GM08714 (cell line): ENCODE results near the gene HK3.

Source experiments
- H3K4me3 ChIP-seq: fragments of 200-500 bp; sonication (Bioruptor generic); 2 replicates; pipeline ENCODE4 v1.5.1; 2014; ENCODE audit warnings: mild to moderate bottlenecking, low read length, inconsistent platforms
- ZNF274 ChIP-seq: IDR thresholded peaks from 2 replicates; pipeline ENCODE4 v1.6.1; 2012; ENCODE audit warnings: mild to moderate bottlenecking, low read depth, low read length

HK3 gene

GRCh38 chr5:176899296-176899891 is at the start of gene HK3:
TSS of gene HK3 (minus strand) at chr5:176899346. CDS start at chr5:176896159, 3,187 bp downstream.
- no peak within 1 kb of the TSS for H3K4me3 ChIP-seq
- TF ChIP-seq ZNF274: no peak

GRCh38 chr5:176948458-176948857 is 49.3 kb upstream of the HK3 start:
- no peak for TF ChIP-seq ZNF274
- no peak overlapping the region for H3K4me3 ChIP-seq

- H3K4me3 ChIP-seq: no peak overlapping the region
- TF ChIP-seq ZNF274: no peak
Observed at GRCh38 chr5:176947847-176948246, 48.7 kb upstream of the HK3 start.

- H3K4me3 ChIP-seq: no peak overlapping the region
- TF ChIP-seq ZNF274: no peak
Observed at GRCh38 chr5:176944268-176944667, 45.1 kb upstream of the HK3 start.

DNA sequence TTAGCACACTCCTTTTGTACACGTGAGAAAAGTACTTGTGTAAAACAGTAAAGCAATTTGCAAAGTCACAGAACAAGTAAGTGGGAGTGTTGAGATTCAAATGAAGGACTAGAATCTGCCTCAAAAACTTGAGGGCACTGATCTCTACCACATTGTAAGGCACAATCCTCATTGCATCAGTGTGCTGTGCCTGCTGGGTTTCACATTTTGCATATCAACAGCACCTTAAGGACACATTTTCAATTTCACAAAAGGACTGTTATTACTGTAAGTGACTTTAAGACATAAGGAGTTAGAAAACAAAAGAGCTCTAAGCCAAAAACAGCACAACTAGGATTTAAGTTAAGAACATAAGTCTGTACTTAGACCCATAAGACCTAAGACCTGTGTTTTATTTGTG is 44.7 kb upstream of the HK3 start:
- no peak overlapping the region for H3K4me3 ChIP-seq
- no peak for TF ChIP-seq ZNF274

- H3K4me3 ChIP-seq: no peak overlapping the region
- no peak for TF ChIP-seq ZNF274
Observed at GRCh38 chr5:176941951-176942350, 42.8 kb upstream of the HK3 start.

DNA sequence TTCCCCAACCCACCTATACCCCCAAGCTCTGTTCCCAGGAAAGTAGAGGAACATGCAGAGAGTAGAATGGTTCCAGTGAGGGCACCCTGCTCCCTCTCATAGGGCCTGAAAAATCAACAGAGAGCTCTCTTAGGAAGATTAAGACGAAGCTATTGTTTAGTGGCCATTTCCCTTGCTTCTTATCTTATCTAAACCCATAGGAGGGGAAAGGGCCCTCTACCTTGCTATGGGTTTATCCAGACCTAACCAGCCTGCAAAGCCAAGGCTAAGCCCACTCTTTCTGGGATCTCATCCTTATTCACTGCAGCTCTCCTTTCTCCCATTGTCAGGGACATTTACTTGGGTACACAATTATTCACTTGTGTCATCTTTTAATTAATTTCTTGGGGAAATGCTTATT is 39.3 kb upstream of the HK3 start:
- H3K4me3 ChIP-seq: no peak overlapping the region
- TF ChIP-seq ZNF274: no peak

DNA sequence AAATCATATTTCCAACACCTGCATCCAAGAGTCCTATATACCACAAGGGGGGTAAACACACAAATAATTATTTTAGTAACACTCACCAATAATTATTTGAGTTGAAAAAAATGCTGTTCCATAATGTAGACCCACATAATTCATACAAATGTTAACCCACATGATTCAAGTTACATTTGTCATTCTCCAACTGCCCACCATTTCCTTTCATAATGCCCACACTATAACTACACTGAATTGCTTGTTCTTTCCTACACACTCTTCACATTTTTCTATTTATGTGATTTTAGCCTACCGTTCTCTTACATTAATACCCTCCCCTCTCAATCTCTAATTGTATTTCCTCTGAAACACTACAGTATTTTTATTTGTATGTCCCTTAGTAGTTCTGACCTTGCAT is 35.9 kb upstream of the HK3 start:
- no peak overlapping the region for H3K4me3 ChIP-seq
- TF ChIP-seq ZNF274: no peak

GRCh38 chr5:176934309-176934930 is 35.3 kb upstream of the HK3 start:
- TF ChIP-seq ZNF274: no peak
- H3K4me3 ChIP-seq: no peak overlapping the region

DNA sequence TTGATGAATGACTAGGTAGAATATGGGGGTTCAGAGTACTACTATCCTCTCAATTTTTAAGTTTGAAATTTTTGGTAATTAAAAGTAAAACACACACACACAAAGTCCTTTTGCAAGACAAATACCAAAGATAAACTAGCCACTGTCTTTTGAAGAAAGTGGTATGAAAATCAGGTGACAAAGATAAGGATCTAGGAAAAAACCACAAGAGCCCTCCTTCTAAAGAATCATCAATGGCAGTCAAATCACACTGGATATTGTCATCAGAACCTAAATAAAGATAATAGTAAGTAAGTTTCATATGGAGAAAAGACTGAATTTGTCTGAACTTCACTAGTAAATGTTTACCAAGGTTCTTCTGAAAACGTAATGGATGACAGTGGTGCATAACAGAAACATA is 30.5 kb upstream of the HK3 start:
- no peak for TF ChIP-seq ZNF274

GRCh38 chr5:176927562-176927961 is 28.4 kb upstream of the HK3 start:
- no peak overlapping the region for H3K4me3 ChIP-seq
- TF ChIP-seq ZNF274: no peak

More for the DNA sequence above, 30.5 kb upstream of the HK3 start:
- H3K4me3 ChIP-seq: no peak overlapping the region

DNA sequence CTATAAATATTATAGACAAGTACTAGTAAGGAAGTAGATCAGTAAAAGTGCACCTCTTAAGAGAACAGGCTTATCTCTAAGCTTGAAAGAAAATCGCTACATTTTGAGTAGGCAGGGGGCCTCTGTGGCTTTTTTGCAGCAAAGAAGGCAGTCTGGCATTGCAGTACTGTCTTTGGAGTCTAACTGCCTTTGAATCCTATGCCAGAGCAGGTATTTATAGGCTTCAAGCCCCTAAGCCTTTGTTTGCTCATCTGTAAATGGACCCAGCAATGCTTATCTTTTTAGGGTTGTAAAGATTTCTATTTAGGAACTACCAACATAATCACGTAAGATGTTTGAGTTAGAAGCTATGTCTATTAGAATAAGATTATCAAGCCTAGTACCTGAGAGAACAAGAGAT is 23.7 kb upstream of the HK3 start:
- H3K4me3 ChIP-seq: no peak overlapping the region

GRCh38 chr5:176921714-176922113 is 22.6 kb upstream of the HK3 start:
- no peak for TF ChIP-seq ZNF274
- H3K4me3 ChIP-seq: no peak overlapping the region

More for the DNA sequence above, 23.7 kb upstream of the HK3 start:
- no peak for TF ChIP-seq ZNF274

GRCh38 chr5:176918613-176919012 is 19.5 kb upstream of the HK3 start:
- no peak overlapping the region for H3K4me3 ChIP-seq
- no peak for TF ChIP-seq ZNF274

GRCh38 chr5:176916337-176916736 is 17.2 kb upstream of the HK3 start:
- no peak for TF ChIP-seq ZNF274

DNA sequence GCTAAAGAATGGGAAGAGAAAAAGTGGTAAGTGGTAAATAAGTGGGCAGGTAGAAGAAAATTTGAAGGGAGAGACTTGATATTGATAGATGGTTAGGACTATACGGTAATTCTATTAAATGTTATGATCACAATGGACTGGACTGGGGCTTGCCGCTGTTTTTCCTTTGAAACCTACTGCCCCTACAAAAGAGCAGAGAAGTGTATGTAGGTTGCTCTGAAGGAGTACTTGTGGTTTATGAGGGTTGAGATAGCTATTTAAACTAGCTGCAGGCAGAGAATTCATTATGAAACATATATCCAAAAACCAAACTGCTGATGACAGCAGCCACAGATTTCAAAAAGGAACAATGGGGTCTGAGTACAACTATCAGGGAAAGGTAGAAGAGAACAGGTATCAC is 16.8 kb upstream of the HK3 start:
- no peak for TF ChIP-seq ZNF274
- H3K4me3 ChIP-seq: no peak overlapping the region

More at GRCh38 chr5:176916337-176916736, 17.2 kb upstream of the HK3 start:
- H3K4me3 ChIP-seq: no peak overlapping the region
